Left lung (tissue), 10 donors: ENCODE measurements around the gene RHO. TPM values are rescaled to one million over a fixed set of nuclear protein-coding genes. Genes with fewer than 3 reads are reported as not detected.

Experiments
- ATAC-seq: fragments of 200-7000 bp; cut with Tn5 transposase; one replicate; pipeline ENCODE4 v1.9.1; 2020; ENCODE audit warnings: moderate library complexity
- DNase-seq, 4 donors: peaks; one replicate each; pipeline ENCODE4 v3.0.0-alpha.2; 2013 to 2020
- H3K27ac ChIP-seq, 2 donors: fragments of 200-600 bp; sonication (generic) in 1 of 2; one replicate each; pipeline versions ENCODE4 v1.5.0 to v1.8.0; 2020 to 2021
- H3K27me3 ChIP-seq, 2 donors: fragments of 200-600 bp; sonication (generic) in 1 of 2; one replicate each; pipeline versions ENCODE4 v1.5.0 to v1.8.0; 2020 to 2021
- H3K36me3 ChIP-seq, 2 donors: fragments of 200-600 bp; sonication (generic) in 1 of 2; one replicate each; pipeline versions ENCODE4 v1.5.0 to v1.8.0; 2020 to 2021
- H3K4me1 ChIP-seq, 2 donors: fragments of 200-600 bp; one replicate each; pipeline ENCODE4 v1.8.0; 2021
- H3K4me3 ChIP-seq, 2 donors: fragments of 200-600 bp; sonication (generic) in 1 of 2; one replicate each; pipeline versions ENCODE4 v1.5.0 to v1.8.0; 2020 to 2021; ENCODE audit warnings: mild to moderate bottlenecking in 1 of 2
- H3K9me3 ChIP-seq, 2 donors: fragments of 200-600 bp; sonication (generic) in 1 of 2; one replicate each; pipeline versions ENCODE4 v1.5.0 to v1.8.0; 2020 to 2021
- CTCF ChIP-seq, 2 donors: fragments of 200-600 bp; sonication (generic) in 1 of 2; IDR thresholded peaks; one replicate each; pipeline versions ENCODE4 v1.5.0 to v1.8.0; 2021; ENCODE audit warnings: antibody characterized with exemption in 2 of 2
- intact Hi-C, 2 donors: fragments of 100-400 bp; cut with DNase I; formaldehyde crosslinking; loops; one replicate each; pipeline versions ENCODE4 v1.11.2 to v1.14.2; 2022
- polyA plus RNA-seq, 6 donors: library from polyadenylated mRNA; unstranded; fragments of 120-200 nt; gene quantifications; one replicate each; pipeline ENCODE4 v1.2.1, GENCODE V29; 2013; ENCODE audit not compliant: insufficient read length in 6 of 6
- total RNA-seq, 2 donors: library from RNA; stranded (reverse); fragmentation: NEBNext Ultra II Directional; extraction: Animal tissue kit (Norgen Biotek cat#: 25700); gene quantifications; one replicate each; pipeline ENCODE4 v1.2.1, GENCODE V29; 2021
- donor health status: DM: no; HTN: yes; CAD: no.
- donor health status: DM: no; HTN: no; CAD: no.

Gene RHO
- total and polyA plus RNA-seq, 8 donors: 0.08 to 0.17 (median 0.09) TPM; not detected in 2

GRCh38 chr3:129500334-129500658, 28.1 kb upstream of the RHO start:
- Histone ChIP-seq H3K36me3 (peaks cover 0 to 50% of the 10 kb centered on the region in 2 donors), H3K27ac (peak overlapping the region in 1 of 2 donors; percentile 67), H3K9me3 (no peaks in the 10 kb centered on the region), H3K4me3 (no peak overlapping the region), H3K27me3 (no peaks in the 10 kb centered on the region), H3K4me1 (peaks cover 7 to 27% of the 10 kb centered on the region in 2 donors)
- intact Hi-C loops: no loop called here
- TF ChIP-seq CTCF (IDR thresholded peaks at IDR 0.05): no peak
- no peak for DNase-seq
- ATAC-seq: no peak

- Histone ChIP-seq H3K36me3 (peaks cover 0 to 55% of the 10 kb centered on the region in 2 donors), H3K4me1 (peaks cover 4 to 22% of the 10 kb centered on the region in 2 donors), H3K27me3 (no peaks in the 10 kb centered on the region), H3K9me3 (no peaks in the 10 kb centered on the region), H3K27ac (peak overlapping the region in 1 of 2 donors; percentile 25), H3K4me3 (no peak overlapping the region)
- no peak for TF ChIP-seq CTCF (IDR thresholded peaks at IDR 0.05)
- no peak for ATAC-seq
- intact Hi-C loops: no loop called here
- DNase-seq: no peak
These were observed 26.8 kb upstream of the RHO start for GRCh38 chr3:129501630-129502029.

GRCh38 chr3:129502641-129503408, 25.6 kb upstream of the RHO start:
- Histone ChIP-seq H3K4me3 (no peak overlapping the region), H3K27ac (no peak overlapping the region), H3K4me1 (peaks cover 4 to 25% of the 10 kb centered on the region in 2 donors), H3K27me3 (no peaks in the 10 kb centered on the region), H3K36me3 (peaks cover 0 to 64% of the 10 kb centered on the region in 2 donors), H3K9me3 (no peaks in the 10 kb centered on the region)
- DNase-seq (peak in 1 of 4 donors; percentile 57), ATAC-seq (no peak)
- no peak for TF ChIP-seq CTCF (IDR thresholded peaks at IDR 0.05)
- intact Hi-C loops: no loop called here

- H3K4me1 ChIP-seq: peaks cover 0 to 21% of the 10 kb centered on the region in 2 donors
- intact Hi-C loops: no loop called here
- peaks cover 0 to 68% of the 10 kb centered on the region in 2 donors for H3K36me3 ChIP-seq
- DNase-seq: no peak
- H3K4me3 ChIP-seq: no peak overlapping the region
- no peaks in the 10 kb centered on the region for H3K27me3 ChIP-seq
- no peak for ATAC-seq
- no peak overlapping the region for H3K27ac ChIP-seq
- no peak for TF ChIP-seq CTCF (IDR thresholded peaks at IDR 0.05)
- H3K9me3 ChIP-seq: no peaks in the 10 kb centered on the region
These were observed 24.8 kb upstream of the RHO start for GRCh38 chr3:129503471-129504291.

GRCh38 chr3:129504471-129505100, 23.9 kb upstream of the RHO start:
- Histone ChIP-seq H3K4me1 (peaks cover 0 to 13% of the 10 kb centered on the region in 2 donors), H3K9me3 (no peaks in the 10 kb centered on the region), H3K36me3 (peaks cover 0 to 74% of the 10 kb centered on the region in 2 donors), H3K4me3 (no peak overlapping the region), H3K27ac (no peak overlapping the region), H3K27me3 (no peaks in the 10 kb centered on the region)
- intact Hi-C loops: no loop called here
- TF ChIP-seq CTCF (IDR thresholded peaks at IDR 0.05): no peak
- ATAC-seq: no peak
- no peak for DNase-seq
